SIG-M5 treated with dmso at 0.1 percent for 504 hours (cell line): ENCODE measurements around the gene MAP7.

Source experiments
- DNase-seq: peaks from one replicate; lab custom pipeline; 2025; ENCODE audit not compliant: unreplicated experiment; lab: John Stamatoyannopoulos, UW

Gene MAP7

DNA sequence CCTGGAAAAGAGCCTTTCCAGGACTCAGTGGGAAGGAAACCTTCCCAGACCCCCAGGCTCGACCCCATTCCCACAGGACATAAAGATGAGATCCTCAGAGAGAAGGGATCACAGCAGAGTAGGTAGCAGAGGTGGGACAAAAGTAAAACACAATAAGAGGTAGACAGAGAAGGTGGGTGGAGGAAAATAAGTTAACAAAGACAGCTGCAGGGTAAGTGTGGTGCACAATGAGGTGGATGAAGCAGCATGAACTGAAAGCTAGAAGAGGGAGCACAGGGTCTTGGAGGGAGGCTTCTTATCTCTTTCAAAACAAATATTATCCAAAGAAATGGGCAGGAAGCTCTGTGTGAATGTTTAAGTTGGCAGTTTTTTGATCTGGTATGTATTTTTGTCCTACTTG lies 14.0 kb upstream of the MAP7 start:
- no peak for DNase-seq

DNA sequence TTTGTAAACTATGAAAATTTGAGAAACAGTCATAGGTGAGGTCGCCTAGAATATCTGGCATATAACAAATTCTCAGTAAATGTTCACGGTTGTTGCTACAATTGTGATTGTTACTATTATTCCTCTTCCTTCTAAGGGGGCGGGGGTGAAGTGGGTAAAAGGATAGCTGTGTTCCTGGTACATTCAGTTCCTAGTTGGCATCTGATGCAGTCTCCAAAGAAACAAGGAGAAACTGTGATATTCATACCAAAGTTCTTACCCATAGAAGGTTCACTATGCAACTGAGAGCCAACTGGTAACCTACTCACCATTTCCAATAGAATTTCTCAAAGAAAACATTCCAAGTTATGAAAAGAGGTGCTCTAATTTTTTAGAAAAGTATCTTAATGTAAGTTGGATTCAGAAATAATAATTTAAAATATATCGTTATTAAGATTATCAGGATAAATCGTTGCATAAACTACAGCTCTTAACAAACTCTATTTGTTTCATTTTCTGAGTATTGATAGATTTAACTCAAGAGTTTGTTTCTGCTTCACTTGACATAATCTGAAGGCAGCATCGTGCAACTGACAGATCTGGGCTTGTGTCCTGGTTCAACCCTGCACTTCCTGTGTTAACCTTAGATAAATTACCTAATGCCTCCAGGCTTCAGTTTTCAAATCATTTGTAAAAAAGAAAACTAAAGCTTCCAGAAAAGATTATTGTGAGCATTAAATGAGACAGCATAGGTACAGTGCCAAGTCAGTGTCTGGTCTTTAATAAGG lies 13.3 kb upstream of the MAP7 start:
- no peak for DNase-seq

DNA sequence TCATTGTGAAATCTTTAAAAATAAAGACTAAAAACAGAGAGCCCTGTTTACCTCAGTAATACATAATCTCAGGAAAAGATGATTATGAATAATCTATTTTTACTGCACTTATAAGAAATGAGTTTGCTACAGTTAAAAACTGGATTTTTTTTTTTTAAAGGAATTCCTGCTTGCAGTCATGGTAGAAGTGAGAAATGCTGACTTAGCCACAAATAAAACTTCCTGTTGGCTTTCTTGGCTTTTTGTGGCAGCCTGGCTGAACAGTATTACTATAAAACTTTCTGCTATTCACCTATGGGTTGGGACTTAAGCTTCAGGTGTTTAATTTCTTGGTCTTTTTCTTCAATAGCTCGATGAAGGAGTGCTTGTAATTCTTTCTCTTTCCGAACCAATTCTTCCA lies 12.0 kb upstream of the MAP7 start:
- DNase-seq = no peak

DNA sequence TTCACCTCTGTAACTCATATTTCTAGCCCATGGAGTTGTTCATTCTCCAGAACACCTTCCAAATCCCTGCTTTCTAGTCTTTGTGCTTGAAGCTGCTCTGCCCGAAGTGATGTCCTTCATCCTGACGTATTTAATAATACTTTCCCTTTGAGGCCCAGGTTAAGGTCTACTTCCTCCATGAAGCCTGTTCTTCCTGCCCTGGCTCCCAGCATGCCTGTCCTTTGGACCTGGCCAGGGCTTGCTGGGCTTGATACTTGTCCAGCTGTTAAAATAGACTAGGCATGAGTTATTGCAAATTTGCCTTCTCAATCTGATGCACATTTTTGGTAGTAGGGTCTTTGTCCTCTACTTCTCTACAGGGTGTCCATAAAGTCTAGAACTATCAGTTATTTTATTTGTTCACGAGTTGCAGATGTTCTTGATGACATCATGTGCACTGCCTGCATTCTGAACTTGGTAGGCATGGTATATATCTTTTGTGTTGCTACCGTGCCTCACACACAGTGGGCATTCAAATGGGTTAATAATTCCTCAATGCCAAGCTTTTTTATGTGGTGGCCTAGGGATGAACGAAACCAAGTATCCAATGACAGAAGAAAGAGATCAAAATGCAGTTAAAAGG lies 3.1 kb upstream of the MAP7 start:
- no peak for DNase-seq

DNA sequence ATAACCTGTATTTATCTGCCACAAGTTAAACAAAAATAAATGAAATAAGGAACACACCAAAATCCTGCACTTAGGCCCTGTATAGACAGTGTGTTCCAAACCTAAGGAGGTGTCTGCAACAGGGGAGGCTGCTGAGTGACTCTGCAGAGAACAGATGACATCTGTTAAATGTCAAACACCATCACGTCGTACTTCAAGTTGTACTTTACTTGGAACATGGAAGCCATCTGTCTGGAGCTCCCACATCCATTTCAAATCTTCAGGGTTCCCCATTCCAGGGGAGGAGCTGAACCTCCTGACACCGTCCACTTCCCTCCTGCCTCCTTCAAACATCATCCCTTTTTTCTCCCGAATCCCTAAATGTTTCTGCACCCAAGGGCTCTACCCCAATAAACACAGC lies 1.8 kb upstream of the MAP7 start:
- DNase-seq = no peak

DNA sequence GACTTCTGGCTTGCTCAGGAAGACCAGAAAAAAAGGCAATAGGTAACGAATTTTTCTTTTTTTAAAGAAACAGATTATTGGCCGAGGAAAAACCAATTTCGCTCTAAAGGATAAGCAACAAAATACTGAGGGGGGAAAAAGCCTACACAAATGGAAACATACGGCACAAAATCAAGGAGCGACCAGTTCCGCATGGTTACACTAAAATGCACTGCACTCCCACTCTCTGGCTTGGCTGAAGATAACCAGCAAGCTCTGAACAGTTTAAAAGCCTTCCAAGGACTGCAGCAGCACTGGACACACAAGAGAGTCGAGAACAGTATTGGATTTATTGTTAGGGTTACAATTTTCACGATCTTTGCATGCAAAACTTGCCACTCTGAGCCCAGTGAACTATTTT lies 881 bp upstream of the MAP7 start:
- DNase-seq = no peak

DNA sequence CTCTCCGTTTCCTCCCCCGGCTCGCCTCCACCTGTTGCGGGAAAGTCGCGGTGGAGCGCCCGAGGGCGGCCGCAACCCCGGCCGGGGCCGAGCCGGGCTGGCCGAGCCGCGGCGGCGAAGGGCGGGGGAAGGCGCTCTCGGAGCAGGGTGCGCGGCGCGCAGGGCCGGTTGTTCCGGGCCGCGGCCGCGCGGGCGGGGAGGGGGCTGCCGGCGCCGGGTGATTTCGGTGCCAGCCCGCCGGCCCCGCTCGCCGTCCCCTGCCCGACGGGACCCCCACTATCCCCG lies 235 bp downstream of the MAP7 start:
- DNase-seq = no peak

DNA sequence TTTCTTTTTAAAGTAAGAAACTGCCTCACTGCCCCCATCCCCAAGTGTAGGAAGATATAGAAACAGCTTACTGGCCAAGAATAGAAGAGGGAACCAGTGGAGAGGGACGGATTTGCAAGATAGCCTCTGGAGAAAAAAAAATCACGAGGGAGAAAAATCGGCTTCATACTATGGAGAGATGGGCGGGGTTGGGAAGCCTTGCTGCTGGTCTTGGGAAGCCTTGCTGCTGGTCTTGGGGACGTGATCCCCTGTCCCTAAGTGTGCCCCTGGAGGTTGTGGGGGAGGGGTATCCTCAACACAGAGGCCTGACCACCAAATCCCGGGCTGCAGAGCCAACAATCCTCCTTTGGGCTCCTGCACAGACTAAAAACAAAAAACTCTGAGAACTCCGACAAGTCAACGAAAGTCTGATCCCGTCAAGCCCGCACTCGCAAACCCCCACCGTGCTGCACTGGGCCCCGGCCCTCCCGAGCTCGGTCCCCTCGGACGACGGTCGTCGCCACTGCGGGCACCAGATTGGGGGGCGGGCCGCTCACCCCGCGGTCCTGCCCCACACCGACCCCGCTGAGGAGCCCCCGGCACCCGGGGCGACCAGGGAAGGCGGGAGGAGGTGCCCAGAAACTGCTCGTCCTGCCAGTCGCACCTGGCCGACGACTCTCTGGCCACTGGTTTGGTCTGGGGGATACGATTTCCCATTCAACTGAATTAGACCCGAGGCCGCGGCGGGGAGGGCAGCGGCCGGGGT lies 750 bp downstream of the MAP7 start:
- no peak for DNase-seq

DNA sequence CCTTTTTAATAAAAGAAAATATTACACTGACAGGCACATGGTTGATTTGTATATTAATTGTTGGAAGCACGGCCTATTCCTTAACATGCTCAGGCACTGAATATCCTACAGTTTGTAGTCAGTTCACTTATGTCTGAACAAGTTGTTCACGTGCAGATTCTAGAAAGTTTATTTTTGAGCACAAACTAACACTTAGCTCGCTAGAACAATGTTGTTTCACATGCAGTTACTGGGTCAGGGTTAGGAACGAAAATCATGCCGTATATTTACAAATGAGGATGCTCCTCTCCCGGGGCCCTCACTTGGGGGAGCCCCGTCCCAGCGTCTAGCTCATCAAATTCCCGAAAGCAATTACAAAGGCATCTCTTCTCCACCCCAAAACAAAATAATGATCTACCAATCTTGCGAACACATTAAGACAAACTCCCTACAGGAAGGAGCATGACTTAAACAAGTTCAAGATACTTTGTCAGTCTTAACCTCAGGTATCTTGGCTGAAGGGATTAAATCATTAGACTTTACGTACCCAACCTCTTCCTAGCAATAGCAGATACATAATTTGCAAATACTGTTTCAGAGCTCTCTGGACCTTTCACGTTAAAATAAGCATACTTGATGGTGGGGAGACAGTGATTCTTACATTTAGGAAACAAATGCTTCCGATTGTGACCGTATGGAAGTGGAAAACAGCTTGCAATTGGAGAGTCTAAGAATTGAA lies 1.5 kb downstream of the MAP7 start:
- DNase-seq = no peak

DNA sequence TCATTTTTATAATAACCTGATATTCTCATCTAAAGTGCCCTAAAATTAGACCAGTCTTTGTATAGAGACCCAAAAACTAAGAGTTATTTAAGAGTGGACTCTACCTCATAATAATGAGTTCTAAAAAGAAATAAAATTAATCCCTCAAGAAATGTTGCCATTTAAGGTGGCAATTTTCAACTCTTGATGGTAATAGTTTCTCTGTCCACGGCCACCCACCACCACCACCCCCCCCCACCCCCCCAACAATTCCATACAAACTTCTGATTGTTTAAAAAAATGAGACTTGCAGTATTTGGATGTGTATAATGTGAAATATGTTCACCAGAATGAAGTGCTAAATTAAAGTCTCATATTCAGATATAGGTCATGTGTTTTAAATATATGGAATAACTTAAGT lies 2.4 kb downstream of the MAP7 start:
- DNase-seq = no peak

DNA sequence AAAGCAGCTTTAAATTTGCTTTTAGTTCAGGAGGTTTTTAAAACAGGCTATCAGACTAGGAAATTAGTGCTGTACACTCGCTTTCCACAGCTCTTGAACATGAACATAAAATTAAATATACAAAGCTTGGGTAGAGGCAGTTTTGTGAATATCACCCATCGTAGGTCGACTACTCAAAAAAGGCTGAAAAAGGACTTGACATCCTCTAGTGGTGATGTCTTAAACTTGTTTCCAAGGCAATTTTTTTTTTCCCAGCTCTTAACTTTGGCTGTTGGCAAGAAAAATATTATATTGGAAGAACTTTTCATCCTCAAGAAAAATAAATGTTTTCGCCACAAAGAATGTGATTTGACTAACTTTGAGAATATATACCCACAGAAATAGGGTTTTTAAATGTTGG lies 2.9 kb downstream of the MAP7 start:
- DNase-seq = peak; percentile 59

DNA sequence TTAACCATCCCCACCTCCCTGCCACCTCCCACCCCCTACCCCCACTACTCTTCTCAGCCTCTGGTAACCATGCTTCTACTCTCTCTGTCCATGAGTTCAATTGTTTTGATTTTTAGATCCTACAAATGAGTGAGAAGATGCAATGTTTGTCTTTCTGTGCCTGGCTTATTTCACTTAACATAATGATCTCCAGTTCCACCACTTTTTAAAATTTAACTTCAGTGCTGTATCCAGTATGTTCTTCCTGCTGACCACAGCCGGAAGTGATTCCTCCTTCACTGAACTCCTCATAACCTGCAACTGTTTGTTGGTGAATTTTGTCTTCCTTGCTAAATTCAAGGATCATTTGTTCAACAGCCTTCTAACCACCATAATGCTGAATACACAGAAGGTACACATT lies 3.9 kb downstream of the MAP7 start:
- DNase-seq = no peak

DNA sequence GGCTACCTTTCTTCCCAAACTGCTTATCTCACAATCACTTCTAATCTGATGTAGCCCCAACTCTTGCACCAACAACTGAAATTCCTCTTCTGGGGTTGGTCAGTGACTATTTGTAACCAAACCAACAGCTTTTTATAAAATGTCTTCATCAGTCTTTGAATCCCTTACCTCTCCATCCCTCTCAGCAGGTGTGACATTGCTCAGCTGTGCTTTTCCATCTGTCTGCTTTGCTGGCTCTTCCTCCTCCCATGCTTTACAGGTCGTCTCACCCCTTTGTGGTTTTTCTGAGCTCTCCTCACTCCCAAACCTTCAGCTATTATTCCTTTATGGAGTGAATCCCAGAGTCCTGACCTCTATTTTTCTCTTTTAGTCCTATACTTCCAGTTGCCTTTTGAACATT lies 5.9 kb downstream of the MAP7 start:
- no peak for DNase-seq

DNA sequence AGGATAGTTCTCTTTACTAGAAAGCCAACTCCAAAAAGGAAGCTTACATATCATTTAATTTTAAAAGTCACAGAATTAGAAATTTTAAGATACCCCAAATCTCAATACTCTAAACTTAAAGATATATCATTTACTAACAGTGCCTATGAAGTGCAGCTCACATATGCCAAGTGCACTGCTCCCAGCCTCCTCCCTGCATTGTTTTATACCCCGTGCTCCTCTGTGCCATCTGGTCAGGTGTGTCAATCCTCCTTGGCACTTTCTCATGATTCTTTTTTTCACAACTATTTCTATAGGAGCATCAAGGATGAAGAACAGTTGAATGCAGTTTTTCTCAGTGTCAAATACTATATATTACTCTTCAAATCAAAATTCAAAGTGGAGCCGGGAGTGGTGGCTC lies 8.8 kb downstream of the MAP7 start:
- DNase-seq = no peak

DNA sequence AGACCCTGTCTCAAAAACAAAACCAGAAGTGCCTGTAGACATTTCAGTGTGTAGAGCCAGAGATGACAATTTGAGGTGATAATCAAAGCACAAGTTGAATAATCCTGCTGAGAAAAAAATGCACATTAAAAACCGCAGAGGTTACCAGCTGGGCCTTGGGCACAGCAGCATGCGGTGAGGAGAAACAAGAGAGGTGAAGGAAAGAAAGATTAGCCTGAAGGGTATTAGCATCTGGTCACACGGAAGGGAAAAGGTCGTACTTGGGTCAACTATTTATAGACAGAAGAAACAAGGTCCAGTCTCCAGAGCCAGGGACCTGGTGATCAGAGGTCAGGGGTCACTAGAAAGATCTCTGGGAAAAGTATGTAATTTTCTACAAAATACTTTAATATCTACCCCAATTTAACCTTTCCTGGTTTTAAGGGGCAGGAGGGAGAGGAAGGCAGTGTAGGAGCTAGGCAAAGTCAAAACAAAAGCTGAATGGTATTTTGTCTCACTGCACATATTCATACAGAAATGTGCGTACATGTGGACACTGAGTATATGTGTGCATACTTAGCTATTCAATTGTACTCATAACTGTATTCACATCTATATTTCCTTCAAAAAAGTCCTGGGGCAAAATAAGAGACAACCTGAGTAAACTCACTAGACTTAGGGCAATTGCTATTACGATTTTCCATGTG lies 10.1 kb downstream of the MAP7 start:
- no peak for DNase-seq

DNA sequence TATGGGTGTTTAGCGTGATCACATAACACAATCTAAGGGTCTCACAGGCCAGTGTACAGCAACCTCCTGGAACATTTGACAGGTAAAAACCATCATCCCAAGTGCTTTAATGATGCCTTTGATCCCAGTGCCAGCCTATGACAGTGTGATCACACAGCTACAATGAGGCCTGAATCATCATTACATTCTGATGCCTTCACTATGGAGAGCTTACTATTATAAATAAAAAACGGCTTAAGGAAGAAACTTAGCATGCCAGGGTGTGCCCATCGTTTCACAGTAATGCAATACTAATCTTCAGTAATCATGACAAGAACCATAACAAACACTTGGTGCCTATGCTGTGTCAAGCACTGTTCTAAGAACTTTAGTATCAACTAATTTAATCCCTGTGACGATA lies 11.4 kb downstream of the MAP7 start:
- DNase-seq = no peak

DNA sequence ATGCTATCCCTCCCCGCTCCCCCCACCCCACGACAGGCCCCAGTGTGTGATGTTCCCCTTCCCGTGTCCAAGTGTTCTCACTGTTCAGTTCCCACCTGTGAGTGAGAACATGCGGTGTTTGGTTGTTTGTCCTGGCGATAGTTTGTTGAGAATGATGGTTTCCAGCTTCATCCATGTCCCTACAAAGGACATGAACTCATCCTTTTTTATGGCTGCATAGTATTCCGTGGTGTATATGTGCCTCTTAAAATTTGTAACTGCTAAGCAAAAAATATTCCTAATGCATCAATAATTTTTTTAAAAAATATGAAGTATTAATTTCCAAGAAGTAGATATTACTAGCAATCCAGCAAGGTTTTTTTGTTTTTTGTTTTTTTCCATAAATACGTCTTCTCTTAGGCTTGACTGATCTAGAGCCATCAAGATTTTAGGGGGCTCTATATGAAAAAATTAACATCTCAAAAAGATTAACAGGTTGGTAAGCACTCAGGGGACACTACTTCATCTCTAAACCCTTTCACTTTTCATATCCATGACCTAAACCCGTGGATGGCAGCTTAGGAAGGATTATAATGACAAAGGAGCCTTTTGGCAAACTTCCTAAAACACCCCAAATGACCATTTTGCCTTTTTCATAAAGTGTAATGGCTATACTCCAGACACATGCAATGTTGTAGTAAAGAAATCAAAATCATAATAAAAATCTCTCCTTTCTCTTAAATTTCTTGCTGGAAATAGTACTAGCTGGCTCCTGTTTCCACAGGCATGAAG lies 14.2 kb downstream of the MAP7 start:
- no peak for DNase-seq

DNA sequence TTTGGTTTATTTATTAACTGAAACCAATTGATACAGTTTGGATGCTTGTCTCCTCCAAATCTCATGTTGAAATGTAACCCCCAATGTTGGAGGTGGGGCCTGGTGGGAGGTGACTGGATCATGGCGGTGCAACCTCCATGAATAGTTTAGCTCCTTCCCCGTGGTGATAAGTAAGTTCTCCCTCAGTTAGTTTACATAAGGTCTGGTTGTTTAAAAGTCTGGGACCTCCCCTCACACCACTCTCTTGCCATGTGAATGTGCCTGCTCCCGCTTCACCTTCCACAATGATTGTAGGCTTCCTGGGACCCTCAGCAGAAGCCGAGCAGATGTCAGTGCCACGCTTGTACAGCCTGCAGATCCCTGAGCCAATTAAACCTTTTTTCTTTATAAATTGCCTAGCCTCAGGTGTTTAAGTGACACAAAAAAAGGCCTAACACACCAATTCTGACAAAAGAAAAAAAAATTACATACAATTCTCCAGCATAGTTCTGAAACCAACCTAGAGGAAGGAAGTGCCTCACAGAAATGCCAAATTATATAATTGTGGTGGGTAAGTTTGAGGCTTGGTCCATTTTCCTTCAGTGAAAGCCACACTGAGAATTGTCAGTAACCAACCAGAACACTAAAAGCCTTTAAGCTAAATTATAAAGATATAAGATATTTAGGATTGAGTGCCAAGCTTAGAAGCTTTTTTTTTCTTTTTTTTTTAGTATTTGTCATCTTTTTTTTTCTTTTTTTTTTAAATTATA lies 15.0 kb downstream of the MAP7 start:
- no peak for DNase-seq

DNA sequence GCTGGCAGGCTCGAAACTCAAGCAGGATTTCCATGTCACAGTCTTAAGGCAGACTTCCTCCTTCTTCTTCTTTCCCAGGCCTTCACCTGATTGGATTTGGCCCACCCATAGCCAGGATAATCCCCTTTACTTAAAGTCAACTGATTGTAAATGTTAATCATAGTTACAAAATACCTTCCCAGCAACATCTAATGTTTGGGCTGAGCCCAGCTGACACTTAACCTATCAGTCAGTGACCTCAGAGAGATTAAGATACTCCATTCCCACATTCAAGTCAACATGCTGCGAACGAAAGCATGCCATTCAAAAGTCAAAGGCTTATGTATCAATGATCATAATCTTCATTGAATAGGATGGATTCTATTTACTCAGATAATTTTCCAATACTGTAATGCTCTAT lies 16.0 kb downstream of the MAP7 start:
- DNase-seq = no peak

DNA sequence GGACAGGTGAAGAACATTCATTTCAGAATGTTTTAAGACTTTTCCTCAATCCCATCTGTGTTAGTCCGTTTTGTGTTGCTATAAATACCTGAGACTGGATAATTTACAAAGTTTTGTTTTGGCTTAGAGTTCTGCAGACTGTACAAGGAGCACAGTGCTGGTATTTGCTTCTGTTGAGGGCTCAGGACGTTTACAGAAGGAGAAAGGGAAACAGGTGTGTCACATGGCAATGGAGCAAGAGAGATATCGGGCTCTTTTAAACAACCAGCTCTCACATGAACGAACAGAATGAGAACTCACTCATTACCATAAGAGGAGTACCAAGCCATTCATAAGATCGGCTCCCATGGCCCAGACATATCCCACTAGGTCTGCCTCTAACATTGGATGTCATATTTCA lies 16.7 kb downstream of the MAP7 start:
- DNase-seq = no peak
